HG02678 (cell line): ENCODE data around the gene PTK7.

Source experiments
- ATAC-seq: cut with Tn5 transposase; IDR thresholded peaks from one replicate; pipeline ENCODE4 v1.9.1; 2021; ENCODE audit warnings: mild to moderate bottlenecking, moderate library complexity; ENCODE audit not compliant: unreplicated experiment

PTK7 gene

GRCh38 chr6:43200541-43200940, 124.4 kb downstream of the PTK7 start:
- no peak for ATAC-seq

GRCh38 chr6:43202451-43202850, 126.3 kb downstream of the PTK7 start:
- no peak for ATAC-seq

- no peak for ATAC-seq
Observed at GRCh38 chr6:43203029-43203717, 127.1 kb downstream of the PTK7 start.

GRCh38 chr6:43203718-43204095, 127.6 kb downstream of the PTK7 start:
- ATAC-seq = no peak

- no peak for ATAC-seq
Observed at GRCh38 chr6:43204271-43205105, 128.4 kb downstream of the PTK7 start.

- ATAC-seq = no peak
Observed at GRCh38 chr6:43205849-43206248, 129.7 kb downstream of the PTK7 start.

GRCh38 chr6:43207286-43207685, 131.2 kb downstream of the PTK7 start:
- ATAC-seq = no peak
